ENCODE measurements around the gene LANCL2.

GRCh38 chr7:55381696-55382095 is 16.6 kb downstream of the LANCL2 start:
- no peak for TF ChIP-seq TAF1 (IDR thresholded peaks at IDR 0.05; ENCODE audit: low read depth, low read length)
- no peak for TF ChIP-seq POLR2A (IDR thresholded peaks at IDR 0.05; ENCODE audit: low read depth, low read length)
- no peak for TF ChIP-seq SPI1 (IDR thresholded peaks at IDR 0.05; ENCODE audit: low read depth, low read length)
